Measurements from ENCODE around the gene PIK3CB. TPM values are rescaled to one million over a fixed set of nuclear protein-coding genes. Genes with fewer than 3 reads are reported as not detected.

The PIK3CB gene
- polyA plus RNA-seq, 1 of the 3 experiments (the other 2 are of a cell fraction), result 6.8 TPM

DNA sequence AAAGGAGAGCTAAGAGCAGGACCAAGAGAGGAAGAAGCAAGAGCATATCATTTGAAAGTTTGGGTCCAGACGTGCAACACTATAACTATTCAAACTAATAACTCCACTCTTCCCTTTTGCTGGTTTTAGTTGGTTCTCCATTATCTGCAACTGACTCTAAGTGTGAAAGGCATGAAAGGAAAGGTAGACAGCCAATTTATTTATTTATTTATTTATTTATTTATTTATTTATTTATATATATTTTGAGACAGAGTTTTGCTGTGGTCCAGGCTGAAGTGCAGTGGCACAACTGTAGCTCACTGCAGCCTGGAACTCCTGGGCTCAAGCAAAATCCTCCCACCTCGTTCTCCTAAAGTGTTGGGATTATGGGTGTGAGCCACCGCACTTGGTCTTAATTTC, 22.1 kb upstream of the PIK3CB start (continued):
- TF ChIP-seq, protein P1, sequence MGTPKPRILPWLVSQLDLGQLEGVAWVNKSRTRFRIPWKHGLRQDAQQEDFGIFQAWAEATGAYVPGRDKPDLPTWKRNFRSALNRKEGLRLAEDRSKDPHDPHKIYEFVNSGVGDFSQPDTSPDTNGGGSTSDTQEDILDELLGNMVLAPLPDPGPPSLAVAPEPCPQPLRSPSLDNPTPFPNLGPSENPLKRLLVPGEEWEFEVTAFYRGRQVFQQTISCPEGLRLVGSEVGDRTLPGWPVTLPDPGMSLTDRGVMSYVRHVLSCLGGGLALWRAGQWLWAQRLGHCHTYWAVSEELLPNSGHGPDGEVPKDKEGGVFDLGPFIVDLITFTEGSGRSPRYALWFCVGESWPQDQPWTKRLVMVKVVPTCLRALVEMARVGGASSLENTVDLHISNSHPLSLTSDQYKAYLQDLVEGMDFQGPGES (IDR thresholded peaks at IDR 0.05; ENCODE audit: low read depth, low read length), result no peak
- no peak for TF ChIP-seq NFIC (IDR thresholded peaks at IDR 0.05; ENCODE audit: borderline replicate concordance)
- TF ChIP-seq, protein P2, sequence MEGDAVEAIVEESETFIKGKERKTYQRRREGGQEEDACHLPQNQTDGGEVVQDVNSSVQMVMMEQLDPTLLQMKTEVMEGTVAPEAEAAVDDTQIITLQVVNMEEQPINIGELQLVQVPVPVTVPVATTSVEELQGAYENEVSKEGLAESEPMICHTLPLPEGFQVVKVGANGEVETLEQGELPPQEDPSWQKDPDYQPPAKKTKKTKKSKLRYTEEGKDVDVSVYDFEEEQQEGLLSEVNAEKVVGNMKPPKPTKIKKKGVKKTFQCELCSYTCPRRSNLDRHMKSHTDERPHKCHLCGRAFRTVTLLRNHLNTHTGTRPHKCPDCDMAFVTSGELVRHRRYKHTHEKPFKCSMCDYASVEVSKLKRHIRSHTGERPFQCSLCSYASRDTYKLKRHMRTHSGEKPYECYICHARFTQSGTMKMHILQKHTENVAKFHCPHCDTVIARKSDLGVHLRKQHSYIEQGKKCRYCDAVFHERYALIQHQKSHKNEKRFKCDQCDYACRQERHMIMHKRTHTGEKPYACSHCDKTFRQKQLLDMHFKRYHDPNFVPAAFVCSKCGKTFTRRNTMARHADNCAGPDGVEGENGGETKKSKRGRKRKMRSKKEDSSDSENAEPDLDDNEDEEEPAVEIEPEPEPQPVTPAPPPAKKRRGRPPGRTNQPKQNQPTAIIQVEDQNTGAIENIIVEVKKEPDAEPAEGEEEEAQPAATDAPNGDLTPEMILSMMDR (IDR thresholded peaks at IDR 0.05), result no peak
- no peak for TF ChIP-seq POLR2AphosphoS5 (IDR thresholded peaks at IDR 0.05; ENCODE audit: low read depth, low read length)

GRCh38 chr3:138854940-138855339, 20.2 kb upstream of the PIK3CB start:
- DNase-seq, result no peak
- Histone ChIP-seq H2AFZ (ENCODE audit: low read depth) (no peak overlapping the region), H4K20me1 (ENCODE audit: insufficient read depth) (no peaks in the 10 kb centered on the region), H3K4me3 (ENCODE audit: low read depth in 2 of 2, low read length in 1 of 2) (no peak overlapping the region), H3K9me2 (no peaks in the 10 kb centered on the region), H3F3A (replicated peaks; ENCODE audit: insufficient read depth) (no peaks in the 10 kb centered on the region), H3K9ac (no peak overlapping the region), H3K4me2 (no peak overlapping the region), H3K27ac (ENCODE audit: low read depth in 2 of 2, low read length in 1 of 2) (no peak overlapping the region), H3K27me3 (ENCODE audit: insufficient read depth) (no peaks in the 10 kb centered on the region), H3K79me2 (ENCODE audit: insufficient read depth) (no peaks in the 10 kb centered on the region), H3K36me3 (replicated peaks in 1 of 2; ENCODE audit: control insufficient read depth in 1 of 2, insufficient read depth in 2 of 2, low read length in 1 of 2) (no peaks in the 10 kb centered on the region), H3K9me3 (no peaks in the 10 kb centered on the region), H3K4me1 (ENCODE audit: control insufficient read depth in 1 of 2, insufficient read depth in 2 of 2, low read depth in 1 of 2, low read length in 1 of 2) (no peaks in the 10 kb centered on the region)
- ChIA-PET POLR2A (no interaction called here), CTCF (interaction anchor here (0.9 to 1.3 kb wide), 3 partner anchors 9 to 69 kb away, joined by 3 to 7 read pairs (median 3); no protein-coding TSS in a partner anchor)
- no peak for TF ChIP-seq TCF12 (IDR thresholded peaks at IDR 0.05)
- no peak for TF ChIP-seq MXI1 (IDR thresholded peaks at IDR 0.05; ENCODE audit: low read depth, low read length)
- TF ChIP-seq GABPA (IDR thresholded peaks at IDR 0.05; ENCODE audit: low read depth), result no peak
- TF ChIP-seq GATA2 (CRISPR knock-in tag; IDR thresholded peaks at IDR 0.05), result no peak
- TF ChIP-seq RFX5 (IDR thresholded peaks at IDR 0.05; ENCODE audit: low read length), result no peak
- TF ChIP-seq, protein P1 (IDR thresholded peaks at IDR 0.05; ENCODE audit: low read depth, low read length), result no peak
- no peak for TF ChIP-seq POLR2AphosphoS5 (IDR thresholded peaks at IDR 0.05; ENCODE audit: low read depth, low read length)
- TF ChIP-seq, protein P3, sequence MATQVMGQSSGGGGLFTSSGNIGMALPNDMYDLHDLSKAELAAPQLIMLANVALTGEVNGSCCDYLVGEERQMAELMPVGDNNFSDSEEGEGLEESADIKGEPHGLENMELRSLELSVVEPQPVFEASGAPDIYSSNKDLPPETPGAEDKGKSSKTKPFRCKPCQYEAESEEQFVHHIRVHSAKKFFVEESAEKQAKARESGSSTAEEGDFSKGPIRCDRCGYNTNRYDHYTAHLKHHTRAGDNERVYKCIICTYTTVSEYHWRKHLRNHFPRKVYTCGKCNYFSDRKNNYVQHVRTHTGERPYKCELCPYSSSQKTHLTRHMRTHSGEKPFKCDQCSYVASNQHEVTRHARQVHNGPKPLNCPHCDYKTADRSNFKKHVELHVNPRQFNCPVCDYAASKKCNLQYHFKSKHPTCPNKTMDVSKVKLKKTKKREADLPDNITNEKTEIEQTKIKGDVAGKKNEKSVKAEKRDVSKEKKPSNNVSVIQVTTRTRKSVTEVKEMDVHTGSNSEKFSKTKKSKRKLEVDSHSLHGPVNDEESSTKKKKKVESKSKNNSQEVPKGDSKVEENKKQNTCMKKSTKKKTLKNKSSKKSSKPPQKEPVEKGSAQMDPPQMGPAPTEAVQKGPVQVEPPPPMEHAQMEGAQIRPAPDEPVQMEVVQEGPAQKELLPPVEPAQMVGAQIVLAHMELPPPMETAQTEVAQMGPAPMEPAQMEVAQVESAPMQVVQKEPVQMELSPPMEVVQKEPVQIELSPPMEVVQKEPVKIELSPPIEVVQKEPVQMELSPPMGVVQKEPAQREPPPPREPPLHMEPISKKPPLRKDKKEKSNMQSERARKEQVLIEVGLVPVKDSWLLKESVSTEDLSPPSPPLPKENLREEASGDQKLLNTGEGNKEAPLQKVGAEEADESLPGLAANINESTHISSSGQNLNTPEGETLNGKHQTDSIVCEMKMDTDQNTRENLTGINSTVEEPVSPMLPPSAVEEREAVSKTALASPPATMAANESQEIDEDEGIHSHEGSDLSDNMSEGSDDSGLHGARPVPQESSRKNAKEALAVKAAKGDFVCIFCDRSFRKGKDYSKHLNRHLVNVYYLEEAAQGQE (IDR thresholded peaks at IDR 0.05; ENCODE audit: low read depth, low read length), result no peak
- no peak for TF ChIP-seq FOSL2 (IDR thresholded peaks at IDR 0.05; ENCODE audit: borderline replicate concordance, low read depth)
- WGBS (ENCODE audit: low lambda C conversion rate), result 84% methylated on average over 7 of the region's 7 CpGs
